ENCODE data around the gene KIAA0040. TPM values are rescaled to one million over a fixed set of nuclear protein-coding genes. Genes with fewer than 3 reads are reported as not detected.

KIAA0040 gene
- total RNA-seq, 1 experiment from 2014 or later, result 0.31 TPM

- Histone ChIP-seq H3K4me3 (ENCODE audit: low read depth in 2 of 2, low read length in 2 of 2) (no peak overlapping the region), H3K27ac (ENCODE audit: low read length) (no peak overlapping the region), H3K27me3 (ENCODE audit: control insufficient read depth, insufficient read depth, low read length) (peaks cover 6% of the 10 kb centered on the region), H3K9me3 (ENCODE audit: control insufficient read depth, insufficient read depth, low read depth, low read length) (no peaks in the 10 kb centered on the region), H3K36me3 (ENCODE audit: control insufficient read depth, insufficient read depth, low read length) (no peaks in the 10 kb centered on the region), H3K4me1 (ENCODE audit: control insufficient read depth, insufficient read depth, low read length) (no peaks in the 10 kb centered on the region)
- POLR2A ChIA-PET, result no interaction called here
- in situ Hi-C loops (cut with HindIII; ENCODE audit: low pct_unique_long_range_greater_than_20kb, low sequenced_read_pairs) (no loop called here), intact Hi-C loops (cut with micrococcal nuclease; ENCODE audit: unreplicated experiment) (no loop called here)
- BruUV-seq (replicated peaks), result no TSS peak
- ATAC-seq (no peak), DNase-seq (ENCODE audit: low read depth, low spot score) (no peak)
- TF ChIP-seq SIN3A (IDR thresholded peaks at IDR 0.05; ENCODE audit: borderline replicate concordance, insufficient read depth, low read depth, low read length), result no peak
- TF ChIP-seq REST (IDR thresholded peaks at IDR 0.05; ENCODE audit: insufficient read depth in 1 of 2, low read depth in 2 of 2, low read length in 1 of 2), result no peak
- TF ChIP-seq POLR2AphosphoS5 (IDR thresholded peaks at IDR 0.05; ENCODE audit: low read depth, low read length), result no peak
- TF ChIP-seq TCF7L2 (IDR thresholded peaks at IDR 0.05; ENCODE audit: low read depth, low read length), result no peak
- no peak for TF ChIP-seq CTCF (IDR thresholded peaks at IDR 0.05)
- CTCF ChIA-PET, result interaction anchor here (0.9 kb wide), 1 partner anchor 30 kb away, joined by 3 read pairs; no protein-coding TSS in a partner anchor
Observed at GRCh38 chr1:175200678-175201521, 8.3 kb upstream of the KIAA0040 start.

- intact Hi-C loops (cut with micrococcal nuclease; ENCODE audit: unreplicated experiment), result no loop called here
- no TSS peak for BruUV-seq (replicated peaks)
Observed at GRCh38 chr1:175198332-175198731, 5.8 kb upstream of the KIAA0040 start.

More at GRCh38 chr1:175198332-175198731, 5.8 kb upstream of the KIAA0040 start:
- CTCF ChIA-PET, result no interaction called here
- Histone ChIP-seq H3K4me1 (ENCODE audit: control insufficient read depth, insufficient read depth, low read length) (no peaks in the 10 kb centered on the region), H3K27me3 (ENCODE audit: control insufficient read depth, insufficient read depth, low read length) (peaks cover 6% of the 10 kb centered on the region), H3K9me3 (ENCODE audit: control insufficient read depth, insufficient read depth, low read depth, low read length) (no peaks in the 10 kb centered on the region), H3K36me3 (ENCODE audit: control insufficient read depth, insufficient read depth, low read length) (no peaks in the 10 kb centered on the region), H3K4me3 (ENCODE audit: low read depth in 2 of 2, low read length in 2 of 2) (no peak overlapping the region), H3K27ac (ENCODE audit: low read length) (no peak overlapping the region)
- no peak for ATAC-seq
- DNase-seq (ENCODE audit: low read depth, low spot score), result no peak
- in situ Hi-C loops (cut with HindIII; ENCODE audit: low pct_unique_long_range_greater_than_20kb, low sequenced_read_pairs), result no loop called here
- TF ChIP-seq SIN3A (IDR thresholded peaks at IDR 0.05; ENCODE audit: borderline replicate concordance, insufficient read depth, low read depth, low read length) (no peak), CTCF (IDR thresholded peaks at IDR 0.05) (no peak), REST (IDR thresholded peaks at IDR 0.05; ENCODE audit: insufficient read depth in 1 of 2, low read depth in 2 of 2, low read length in 1 of 2) (no peak), TCF7L2 (IDR thresholded peaks at IDR 0.05; ENCODE audit: low read depth, low read length) (no peak), POLR2AphosphoS5 (IDR thresholded peaks at IDR 0.05; ENCODE audit: low read depth, low read length) (no peak)
- POLR2A ChIA-PET, result no interaction called here

Measured in Panc1 (cell line).